Caco-2 (cell line): ENCODE results near the gene LMTK2. TPM values are rescaled to one million over a fixed set of nuclear protein-coding genes. Genes with fewer than 3 reads are reported as not detected.

Source experiments
- BruUV-seq: library from RNA; stranded (reverse); fragments of 400-500 nt; replicated peaks from 2 replicates; lab custom pipeline; 2021; lab: Mats Ljungman, UMichigan
- CTCF ChIA-PET: fragments of 300-600 bp; sonication (Branson Sonifier 250); formaldehyde crosslinking; loops from one replicate; lab custom pipeline; 2022; ENCODE audit warnings: antibody characterized with exemption; lab: Charles Lee
- POLR2A ChIA-PET: fragments of 300-600 bp; sonication (Branson Sonifier 250); formaldehyde crosslinking; loops from one replicate; lab custom pipeline; 2022; ENCODE audit warnings: antibody characterized with exemption; lab: Charles Lee
- DNase-seq, 2 experiments: peaks; one replicate each; pipeline versions ENCODE4 v3.0.0 to v3.0.0-alpha.2; 2020 to 2022
- H3K27me3 ChIP-seq: replicated peaks from 2 replicates; pipeline ENCODE4 v1.6.0; 2011; ENCODE audit warnings: low read length; ENCODE audit not compliant: control insufficient read depth, insufficient read depth
- H3K36me3 ChIP-seq: 2 replicates; pipeline ENCODE4 v1.5.1; 2011; ENCODE audit warnings: low read length; ENCODE audit not compliant: control insufficient read depth, insufficient read depth
- H3K4me1 ChIP-seq: fragments of 250-450 bp; sonication (Bioruptor Pico); 2 replicates; pipeline ENCODE4 v1.5.1; 2020; ENCODE audit warnings: mild to moderate bottlenecking
- H3K4me3 ChIP-seq: 2 replicates; pipeline ENCODE4 v1.5.1; 2011; ENCODE audit warnings: low read depth, mild to moderate bottlenecking, control low read depth, low read length
- H3K9me3 ChIP-seq: fragments of 250-450 bp; sonication (Bioruptor Pico); 2 replicates; pipeline ENCODE4 v1.5.1; 2020; ENCODE audit warnings: mild to moderate bottlenecking, moderate library complexity
- H3K27ac Mint-ChIP-seq: one replicate; pipeline ENCODE4 v1.8.0; 2022; ENCODE audit warnings: mixed read lengths; ENCODE audit not compliant: unreplicated experiment
- H3K27me3 Mint-ChIP-seq: one replicate; pipeline ENCODE4 v1.8.0; 2022; ENCODE audit warnings: mixed read lengths; ENCODE audit not compliant: insufficient read depth, unreplicated experiment
- H3K36me3 Mint-ChIP-seq: one replicate; pipeline ENCODE4 v1.8.0; 2022; ENCODE audit warnings: mild to moderate bottlenecking, mixed read lengths; ENCODE audit not compliant: insufficient read depth, unreplicated experiment
- H3K4me1 Mint-ChIP-seq: one replicate; pipeline ENCODE4 v1.8.0; 2022; ENCODE audit warnings: low read depth, mixed read lengths; ENCODE audit not compliant: unreplicated experiment
- H3K4me3 Mint-ChIP-seq: one replicate; pipeline ENCODE4 v1.8.0; 2022; ENCODE audit warnings: mild to moderate bottlenecking, moderate library complexity, mixed read lengths; ENCODE audit not compliant: unreplicated experiment
- H3K9me3 Mint-ChIP-seq: one replicate; pipeline ENCODE4 v1.8.0; 2022; ENCODE audit warnings: mixed read lengths; ENCODE audit not compliant: unreplicated experiment
- intact Hi-C: fragments of 100-400 bp; cut with micrococcal nuclease; formaldehyde crosslinking; loops from one replicate; pipeline ENCODE4 v1.10.0; 2022; ENCODE audit not compliant: unreplicated experiment
- total RNA-seq: library from RNA; stranded (reverse); gene quantifications from 2 replicates; pipeline ENCODE4 v1.2.3, GENCODE V29; 2022
- TF ChIP-seq, protein P1 (sequence below), 2 experiments: fragments of 200-600 bp in 1 of 2; IDR thresholded peaks; 1 replicate in 1 of 2; 2 replicates in 1 of 2; pipeline versions ENCODE4 v1.5.1 to v1.8.0; 2011 to 2022; ENCODE audit warnings: antibody characterized with exemption in 1 of 2, control low read depth in 1 of 2, inconsistent platforms in 1 of 2, low read depth in 1 of 2, low read length in 1 of 2, mild to moderate bottlenecking in 1 of 2, moderate library complexity in 1 of 2; ENCODE audit not compliant: insufficient read depth in 1 of 2, severe bottlenecking in 1 of 2, unreplicated experiment in 1 of 2

Gene LMTK2
- total RNA-seq, 1 experiment from 2014 or later, result 21.9 TPM

DNA sequence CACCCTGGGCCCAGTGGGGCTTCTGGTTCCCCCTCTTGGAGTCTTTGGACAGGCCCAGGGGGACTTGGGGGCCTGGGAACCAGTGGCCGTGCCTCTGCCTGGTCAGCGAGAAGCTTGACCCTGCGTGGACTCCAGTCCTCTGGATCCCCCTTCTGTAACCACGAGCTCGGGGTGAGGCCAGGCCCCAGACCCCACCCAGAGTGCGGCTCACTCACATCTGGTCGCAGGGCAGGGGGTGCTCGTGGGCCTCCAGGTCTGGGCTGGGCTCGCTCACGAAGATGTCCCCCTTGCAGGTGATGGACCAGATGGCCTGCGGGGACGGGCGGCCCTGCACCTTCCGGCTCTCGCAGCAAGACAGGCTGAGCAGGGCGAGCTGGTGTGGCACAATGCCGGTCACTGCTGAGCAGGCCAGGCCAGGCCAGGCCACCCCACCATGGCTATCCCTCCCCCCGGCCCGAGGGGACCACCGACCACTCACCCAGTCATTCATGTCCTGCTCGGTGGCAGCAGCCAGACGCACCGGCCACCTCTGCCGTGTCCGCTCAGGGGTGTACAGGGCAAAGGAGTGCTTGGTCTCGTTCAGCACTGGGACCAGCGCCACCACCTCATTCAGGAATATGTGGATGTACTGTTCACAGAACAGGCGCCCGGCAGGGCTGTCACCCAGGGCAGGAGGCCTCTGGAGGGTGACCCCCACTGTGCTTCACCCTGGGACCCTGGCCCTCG is 124.2 kb downstream of the LMTK2 start:
- H3K27ac Mint-ChIP-seq, result no peak overlapping the region
- no peaks in the 10 kb centered on the region for H3K27me3 Mint-ChIP-seq
- Histone ChIP-seq H3K4me1 (no peaks in the 10 kb centered on the region), H3K4me3 (no peak overlapping the region), H3K9me3 (no peaks in the 10 kb centered on the region), H3K27me3 (no peaks in the 10 kb centered on the region), H3K36me3 (no peaks in the 10 kb centered on the region)
- H3K9me3 Mint-ChIP-seq, result no peaks in the 10 kb centered on the region
- H3K36me3 Mint-ChIP-seq, result peaks cover 8% of the 10 kb centered on the region
- no peak overlapping the region for H3K4me3 Mint-ChIP-seq
- ChIA-PET POLR2A (no interaction called here), CTCF (no interaction called here)
- no peak for DNase-seq
- TF ChIP-seq, protein P1, sequence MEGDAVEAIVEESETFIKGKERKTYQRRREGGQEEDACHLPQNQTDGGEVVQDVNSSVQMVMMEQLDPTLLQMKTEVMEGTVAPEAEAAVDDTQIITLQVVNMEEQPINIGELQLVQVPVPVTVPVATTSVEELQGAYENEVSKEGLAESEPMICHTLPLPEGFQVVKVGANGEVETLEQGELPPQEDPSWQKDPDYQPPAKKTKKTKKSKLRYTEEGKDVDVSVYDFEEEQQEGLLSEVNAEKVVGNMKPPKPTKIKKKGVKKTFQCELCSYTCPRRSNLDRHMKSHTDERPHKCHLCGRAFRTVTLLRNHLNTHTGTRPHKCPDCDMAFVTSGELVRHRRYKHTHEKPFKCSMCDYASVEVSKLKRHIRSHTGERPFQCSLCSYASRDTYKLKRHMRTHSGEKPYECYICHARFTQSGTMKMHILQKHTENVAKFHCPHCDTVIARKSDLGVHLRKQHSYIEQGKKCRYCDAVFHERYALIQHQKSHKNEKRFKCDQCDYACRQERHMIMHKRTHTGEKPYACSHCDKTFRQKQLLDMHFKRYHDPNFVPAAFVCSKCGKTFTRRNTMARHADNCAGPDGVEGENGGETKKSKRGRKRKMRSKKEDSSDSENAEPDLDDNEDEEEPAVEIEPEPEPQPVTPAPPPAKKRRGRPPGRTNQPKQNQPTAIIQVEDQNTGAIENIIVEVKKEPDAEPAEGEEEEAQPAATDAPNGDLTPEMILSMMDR (IDR thresholded peaks at IDR 0.05; ENCODE audit: insufficient read depth in 1 of 2, low read depth in 1 of 2, low read length in 1 of 2, severe bottlenecking in 1 of 2, unreplicated experiment in 1 of 2), result no peak
- intact Hi-C loops, result no loop called here
- no TSS peak for BruUV-seq
- no peaks in the 10 kb centered on the region for H3K4me1 Mint-ChIP-seq

- Histone ChIP-seq H3K4me3 (no peak overlapping the region), H3K36me3 (no peaks in the 10 kb centered on the region), H3K27me3 (no peaks in the 10 kb centered on the region), H3K4me1 (no peaks in the 10 kb centered on the region), H3K9me3 (no peaks in the 10 kb centered on the region)
- no TSS peak for BruUV-seq
- TF ChIP-seq, protein P1 (IDR thresholded peaks at IDR 0.05; ENCODE audit: insufficient read depth in 1 of 2, low read depth in 1 of 2, low read length in 1 of 2, severe bottlenecking in 1 of 2, unreplicated experiment in 1 of 2), result no peak
- Mint-ChIP-seq H3K27me3 (no peaks in the 10 kb centered on the region), H3K27ac (no peak overlapping the region), H3K36me3 (peaks cover 8% of the 10 kb centered on the region), H3K4me3 (no peak overlapping the region), H3K4me1 (no peaks in the 10 kb centered on the region), H3K9me3 (no peaks in the 10 kb centered on the region)
- intact Hi-C loops, result no loop called here
- ChIA-PET CTCF (no interaction called here), POLR2A (no interaction called here)
- no peak for DNase-seq
These were observed 125.0 kb downstream of the LMTK2 start for GRCh38 chr7:98231493-98232262.

GRCh38 chr7:98232263-98232585 is 125.6 kb downstream of the LMTK2 start:
- Histone ChIP-seq H3K9me3 (no peaks in the 10 kb centered on the region), H3K4me1 (no peaks in the 10 kb centered on the region), H3K4me3 (no peak overlapping the region), H3K27me3 (no peaks in the 10 kb centered on the region), H3K36me3 (no peaks in the 10 kb centered on the region)
- no TSS peak for BruUV-seq
- Mint-ChIP-seq H3K27me3 (no peaks in the 10 kb centered on the region), H3K27ac (no peak overlapping the region), H3K9me3 (no peaks in the 10 kb centered on the region), H3K4me1 (no peaks in the 10 kb centered on the region), H3K4me3 (no peak overlapping the region), H3K36me3 (peaks cover 8% of the 10 kb centered on the region)
- intact Hi-C loops, result no loop called here
- ChIA-PET POLR2A (no interaction called here), CTCF (no interaction called here)
- no peak for DNase-seq
- TF ChIP-seq, protein P1 (IDR thresholded peaks at IDR 0.05; ENCODE audit: insufficient read depth in 1 of 2, low read depth in 1 of 2, low read length in 1 of 2, severe bottlenecking in 1 of 2, unreplicated experiment in 1 of 2), result no peak
